ENCODE data around the gene DDOST.

DNA sequence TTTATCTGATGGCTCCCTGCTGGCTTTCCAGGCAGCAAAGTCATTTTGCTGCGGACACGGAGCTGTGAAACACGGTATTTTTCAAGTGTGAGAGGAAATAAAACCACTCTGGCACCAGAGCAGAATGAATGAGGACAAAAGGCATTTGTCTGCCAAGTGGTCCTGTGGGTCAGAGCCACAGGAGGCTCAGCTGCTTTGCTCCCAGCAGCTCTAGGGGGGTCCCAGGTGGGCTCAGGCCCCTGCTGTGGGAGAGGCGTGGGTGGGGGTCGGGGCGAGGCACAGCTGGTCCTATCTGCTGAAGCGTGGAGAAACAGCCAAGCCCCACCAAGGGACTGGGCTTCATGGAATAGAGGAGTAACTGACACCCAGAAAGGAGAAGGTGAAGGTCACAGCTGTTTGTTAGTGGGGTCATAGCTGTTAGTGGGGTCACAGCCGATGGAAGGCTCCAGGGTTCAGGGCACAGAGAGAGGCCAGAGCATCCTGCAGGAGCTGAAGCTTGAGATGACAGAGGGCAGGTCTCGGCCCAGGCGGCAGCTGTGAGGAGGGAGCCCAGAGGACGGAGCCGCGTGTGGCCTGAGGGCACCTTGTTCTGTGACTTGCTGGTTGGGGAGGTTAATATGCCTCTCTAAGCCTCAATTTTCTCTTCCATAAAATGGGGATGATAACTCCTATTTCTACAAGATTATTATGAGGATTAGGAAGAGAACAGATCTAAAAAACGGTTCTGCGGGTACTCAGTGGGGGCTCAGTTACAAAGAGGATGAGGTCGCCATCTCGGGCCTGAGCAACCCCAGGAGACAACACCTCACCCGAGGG, 49.5 kb upstream of the DDOST start:
- TF ChIP-seq GATA3 (IDR thresholded peaks at IDR 0.05; ENCODE audit: low read depth, low read length) (no peak), GATA2 (IDR thresholded peaks at IDR 0.05; ENCODE audit: low read depth, low read length) (no peak)

All from SH-SY5Y (cell line).